WTC11 (cell line): ENCODE results near the gene LACTBL1. TPM values are rescaled to one million over a fixed set of nuclear protein-coding genes. Genes with fewer than 3 reads are reported as not detected.
A peak's percentile ranks its signal among the peaks of the same experiment; 100 is the strongest.

Experiments
- ATF1 ChIP-seq: sonication (generic); formaldehyde crosslinking; IDR thresholded peaks from 2 replicates; pipeline ENCODE4 v1.8.1; 2023; ENCODE audit warnings: mild to moderate bottlenecking, moderate library complexity, missing genetic modification reagents
- ATF2 ChIP-seq: sonication (generic); formaldehyde crosslinking; IDR thresholded peaks from 2 replicates; pipeline ENCODE4 v1.8.1; 2022; ENCODE audit warnings: low read depth, missing genetic modification reagents, borderline replicate concordance
- CBFB ChIP-seq: sonication (generic); formaldehyde crosslinking; IDR thresholded peaks from 2 replicates; pipeline ENCODE4 v1.8.1; 2022; ENCODE audit warnings: mild to moderate bottlenecking, low read depth, missing genetic modification reagents
- CREB1 ChIP-seq: sonication (generic); formaldehyde crosslinking; IDR thresholded peaks from 2 replicates; pipeline ENCODE4 v1.8.0; 2023; ENCODE audit warnings: mild to moderate bottlenecking, missing genetic modification reagents
- E2F1 ChIP-seq: sonication (generic); formaldehyde crosslinking; IDR thresholded peaks from 2 replicates; pipeline ENCODE4 v1.8.0; 2022; ENCODE audit warnings: mild to moderate bottlenecking, missing genetic modification reagents
- E2F4 ChIP-seq: sonication (generic); formaldehyde crosslinking; IDR thresholded peaks from 2 replicates; pipeline ENCODE4 v1.8.1; 2022; ENCODE audit warnings: low read depth, mild to moderate bottlenecking, moderate library complexity, missing genetic modification reagents, borderline replicate concordance
- ESRRA ChIP-seq: sonication (generic); formaldehyde crosslinking; IDR thresholded peaks from 2 replicates; pipeline ENCODE4 v1.8.1; 2022; ENCODE audit warnings: mild to moderate bottlenecking, missing genetic modification reagents, borderline replicate concordance
- ETV6 ChIP-seq: sonication (generic); formaldehyde crosslinking; IDR thresholded peaks from 2 replicates; pipeline ENCODE4 v1.8.1; 2022; ENCODE audit warnings: mild to moderate bottlenecking, missing genetic modification reagents
- FOXP1 ChIP-seq: sonication (generic); formaldehyde crosslinking; IDR thresholded peaks from 2 replicates; pipeline ENCODE4 v1.8.0; 2022; ENCODE audit warnings: missing genetic modification reagents, mild to moderate bottlenecking, moderate library complexity, borderline replicate concordance
- GABPB1 ChIP-seq: sonication (generic); formaldehyde crosslinking; IDR thresholded peaks from 2 replicates; pipeline ENCODE4 v1.8.1; 2023; ENCODE audit warnings: mild to moderate bottlenecking, missing genetic modification reagents
- GTF2I ChIP-seq: fragments of 250-450 bp; sonication (Bioruptor Pico); conservative IDR thresholded peaks from 2 replicates; pipeline ENCODE4 v1.4.0; 2021; ENCODE audit warnings: mild to moderate bottlenecking
- HMGA2 ChIP-seq: fragments of 250-450 bp; sonication (Bioruptor Pico); IDR thresholded peaks from 2 replicates; pipeline ENCODE4 v1.4.0; 2021; ENCODE audit warnings: mild to moderate bottlenecking, moderate library complexity
- IRF2 ChIP-seq: sonication (generic); formaldehyde crosslinking; IDR thresholded peaks from 2 replicates; pipeline ENCODE4 v1.8.0; 2022; ENCODE audit warnings: low read depth, missing genetic modification reagents, borderline replicate concordance
- KAT7 ChIP-seq: sonication (generic); formaldehyde crosslinking; IDR thresholded peaks from 2 replicates; pipeline ENCODE4 v1.8.1; 2023; ENCODE audit warnings: missing genetic modification reagents, mild to moderate bottlenecking, borderline replicate concordance
- MAX ChIP-seq: sonication (generic); formaldehyde crosslinking; IDR thresholded peaks from 2 replicates; pipeline ENCODE4 v1.8.0; 2022; ENCODE audit warnings: mild to moderate bottlenecking, missing genetic modification reagents
- MYBL2 ChIP-seq: sonication (generic); formaldehyde crosslinking; IDR thresholded peaks from 2 replicates; pipeline ENCODE4 v1.8.1; 2023; ENCODE audit warnings: mild to moderate bottlenecking, moderate library complexity, missing genetic modification reagents
- NFATC4 ChIP-seq: fragments of 250-450 bp; sonication (Bioruptor Pico); IDR thresholded peaks from 2 replicates; pipeline ENCODE4 v1.9.0; 2021; ENCODE audit warnings: mild to moderate bottlenecking
- NFE2L1 ChIP-seq: sonication (generic); formaldehyde crosslinking; IDR thresholded peaks from 2 replicates; pipeline ENCODE4 v1.8.1; 2023; ENCODE audit warnings: missing genetic modification reagents
- NR2C2 ChIP-seq: sonication (generic); formaldehyde crosslinking; IDR thresholded peaks from 2 replicates; pipeline ENCODE4 v1.8.0; 2022; ENCODE audit warnings: mild to moderate bottlenecking, missing genetic modification reagents
- NR3C1 ChIP-seq: sonication (generic); formaldehyde crosslinking; conservative IDR thresholded peaks from 2 replicates; pipeline ENCODE4 v1.8.1; 2023; ENCODE audit warnings: low read depth, mild to moderate bottlenecking, missing genetic modification reagents
- RELA ChIP-seq: sonication (generic); formaldehyde crosslinking; IDR thresholded peaks from 2 replicates; pipeline ENCODE4 v1.8.1; 2022; ENCODE audit warnings: missing genetic modification reagents, mild to moderate bottlenecking, borderline replicate concordance
- SMAD3 ChIP-seq: sonication (generic); formaldehyde crosslinking; IDR thresholded peaks from 2 replicates; pipeline ENCODE4 v1.8.0; 2022; ENCODE audit warnings: missing genetic modification reagents, mild to moderate bottlenecking, borderline replicate concordance
- SMAD4 ChIP-seq: sonication (generic); formaldehyde crosslinking; IDR thresholded peaks from 2 replicates; pipeline ENCODE4 v1.8.0; 2022; ENCODE audit warnings: mild to moderate bottlenecking, missing genetic modification reagents
- TCF7 ChIP-seq: sonication (generic); formaldehyde crosslinking; IDR thresholded peaks from 2 replicates; pipeline ENCODE4 v1.8.0; 2022; ENCODE audit warnings: mild to moderate bottlenecking, low read depth, missing genetic modification reagents, moderate library complexity
- TEAD4 ChIP-seq: sonication (generic); formaldehyde crosslinking; IDR thresholded peaks from 2 replicates; pipeline ENCODE4 v1.8.0; 2022; ENCODE audit warnings: mild to moderate bottlenecking, missing genetic modification reagents
- USF2 ChIP-seq: sonication (generic); formaldehyde crosslinking; IDR thresholded peaks from 2 replicates; pipeline ENCODE4 v1.8.1; 2023; ENCODE audit warnings: mild to moderate bottlenecking, missing genetic modification reagents, moderate library complexity
- ZBTB21 ChIP-seq: sonication (generic); formaldehyde crosslinking; IDR thresholded peaks from 2 replicates; pipeline ENCODE4 v1.8.1; 2023; ENCODE audit warnings: mild to moderate bottlenecking, missing genetic modification reagents, borderline replicate concordance
- ZBTB43 ChIP-seq: sonication (generic); formaldehyde crosslinking; IDR thresholded peaks from 2 replicates; pipeline ENCODE4 v1.8.1; 2023; ENCODE audit warnings: mild to moderate bottlenecking, missing genetic modification reagents
- ZMAT4 ChIP-seq: fragments of 250-450 bp; sonication (Bioruptor Pico); IDR thresholded peaks from 2 replicates; pipeline ENCODE4 v1.9.0; 2021; ENCODE audit warnings: mild to moderate bottlenecking
- ZNF219 ChIP-seq: sonication (generic); formaldehyde crosslinking; IDR thresholded peaks from 2 replicates; pipeline ENCODE4 v1.8.0; 2023; ENCODE audit warnings: missing genetic modification reagents, mild to moderate bottlenecking, borderline replicate concordance
- ZNF263 ChIP-seq: sonication (generic); formaldehyde crosslinking; IDR thresholded peaks from 2 replicates; pipeline ENCODE4 v1.8.1; 2022; ENCODE audit warnings: low read depth, mild to moderate bottlenecking, moderate library complexity, missing genetic modification reagents
- ZNF396 ChIP-seq: fragments of 250-450 bp; sonication (Bioruptor Pico); IDR thresholded peaks from 2 replicates; pipeline ENCODE4 v1.8.0; 2021; ENCODE audit warnings: mild to moderate bottlenecking, moderate library complexity, borderline replicate concordance
- total RNA-seq: library from RNA; stranded (reverse); gene quantifications from 3 replicates; pipeline ENCODE4 v1.2.3, GENCODE V29; 2021

LACTBL1 gene
- total RNA-seq, 1 experiment from 2014 or later, result not detected

- no peak for TF ChIP-seq ESRRA (CRISPR knock-in tag)
- 0 out of 2 replicates have a peak, but pooled peaks have one; percentile 51 for TF ChIP-seq NR3C1 (CRISPR knock-in tag)
- peak; percentile 86; the same call in 1 of the 2 replicates for TF ChIP-seq ETV6 (CRISPR knock-in tag)
- no peak for TF ChIP-seq GTF2I (CRISPR knock-in tag)
- no peak for TF ChIP-seq TCF7 (CRISPR knock-in tag)
- TF ChIP-seq NFATC4 (CRISPR knock-in tag), result no peak
- TF ChIP-seq HMGA2 (CRISPR knock-in tag), result no peak
- peak; percentile 56 for TF ChIP-seq USF2 (CRISPR knock-in tag)
- TF ChIP-seq ZBTB21 (CRISPR knock-in tag), result peak; percentile 93
- no peak for TF ChIP-seq ZNF219 (CRISPR knock-in tag)
- no peak for TF ChIP-seq ZNF263 (CRISPR knock-in tag)
- no peak for TF ChIP-seq ZNF396 (CRISPR knock-in tag)
- TF ChIP-seq FOXP1, result peak; percentile 92
- peak; percentile 95 for TF ChIP-seq MAX (CRISPR knock-in tag)
- TF ChIP-seq SMAD4, result peak; percentile 42; the same call in 1 of the 2 replicates
- no peak for TF ChIP-seq ZMAT4 (CRISPR knock-in tag)
- no peak; the same call in 1 of the 2 replicates for TF ChIP-seq CBFB (CRISPR knock-in tag)
- peak; percentile 24; the same call in 1 of the 2 replicates for TF ChIP-seq SMAD3
- TF ChIP-seq CREB1 (CRISPR knock-in tag), result peak; percentile 93
- TF ChIP-seq TEAD4 (CRISPR knock-in tag), result 0 out of 2 replicates have a peak, but pooled peaks have one; percentile 57
- peak; percentile 67; the same call in 1 of the 2 replicates for TF ChIP-seq GABPB1 (CRISPR knock-in tag)
- peak; percentile 89 for TF ChIP-seq ZBTB43 (CRISPR knock-in tag)
- TF ChIP-seq IRF2 (CRISPR knock-in tag), result no peak
- peak; percentile 88 for TF ChIP-seq NFE2L1 (CRISPR knock-in tag)
- TF ChIP-seq ATF2 (CRISPR knock-in tag), result no peak
- TF ChIP-seq ATF1 (CRISPR knock-in tag), result peak; percentile 57; the same call in 1 of the 2 replicates
- peak; percentile 94 for TF ChIP-seq MYBL2 (CRISPR knock-in tag)
- TF ChIP-seq E2F1 (CRISPR knock-in tag), result peak; percentile 91
- no peak for TF ChIP-seq E2F4 (CRISPR knock-in tag)
- 0 out of 2 replicates have a peak, but pooled peaks have one; percentile 53 for TF ChIP-seq RELA (CRISPR knock-in tag)
- TF ChIP-seq NR2C2 (CRISPR knock-in tag), result 0 out of 2 replicates have a peak, but pooled peaks have one; percentile 29
- TF ChIP-seq KAT7 (CRISPR knock-in tag), result 0 out of 2 replicates have a peak, but pooled peaks have one; percentile 39
Measured at GRCh38 chr1:23019094-23019862, 46.6 kb upstream of the LACTBL1 start, which contains the start of gene KDM1A (continued).
